DOHH2 (cell line): Measurements from ENCODE around the gene CMIP.

ENCODE experiments used
- H3F3A ChIP-seq: fragments of 200-600 bp; sonication (generic), shearing (Covaris generic); 2 replicates; pipeline ENCODE4 v1.6.0; 2016; ENCODE audit warnings: antibody characterized with exemption, mild to moderate bottlenecking; ENCODE audit not compliant: control insufficient read depth, insufficient read depth
- H3K27ac ChIP-seq: fragments of 200-600 bp; sonication (generic); 2 replicates; pipeline ENCODE4 v1.5.1; 2014; ENCODE audit warnings: low read depth, mild to moderate bottlenecking, low read length, moderate library complexity
- H3K27me3 ChIP-seq: fragments of 200-600 bp; sonication (generic); 2 replicates; pipeline ENCODE4 v1.6.1; 2014; ENCODE audit warnings: mild to moderate bottlenecking, low read length, mixed read lengths; ENCODE audit not compliant: control insufficient read depth
- H3K36me3 ChIP-seq: fragments of 200-600 bp; sonication (generic); 2 replicates; pipeline ENCODE4 v1.6.1; 2014; ENCODE audit warnings: mild to moderate bottlenecking, low read length, moderate library complexity, mixed read lengths; ENCODE audit not compliant: control insufficient read depth
- H3K4me1 ChIP-seq: fragments of 200-600 bp; sonication (generic); 2 replicates; pipeline ENCODE4 v1.6.1; 2014; ENCODE audit warnings: mild to moderate bottlenecking, low read length, mixed read lengths; ENCODE audit not compliant: control insufficient read depth
- H3K4me2 ChIP-seq: fragments of 200-600 bp; sonication (generic); 2 replicates; pipeline ENCODE4 v1.6.0; 2014; ENCODE audit warnings: mild to moderate bottlenecking, low read length, moderate library complexity
- H3K4me3 ChIP-seq: fragments of 200-600 bp; sonication (generic); 2 replicates; pipeline ENCODE4 v1.5.1; 2014; ENCODE audit warnings: mild to moderate bottlenecking, low read length, mixed read lengths
- H3K79me2 ChIP-seq: fragments of 200-600 bp; sonication (generic); 2 replicates; pipeline ENCODE4 v1.6.1; 2014; ENCODE audit warnings: mild to moderate bottlenecking, low read length, mixed read lengths; ENCODE audit not compliant: control insufficient read depth
- H3K9me2 ChIP-seq: fragments of 200-600 bp; sonication (generic); replicated peaks from 2 replicates; pipeline ENCODE4 v1.6.1; 2014; ENCODE audit warnings: mild to moderate bottlenecking, low read length, mixed read lengths; ENCODE audit not compliant: control insufficient read depth
- H3K9me3 ChIP-seq: fragments of 200-600 bp; sonication (generic); 2 replicates; pipeline ENCODE4 v1.6.1; 2014; ENCODE audit warnings: antibody characterized with exemption, low read length, mixed read lengths; ENCODE audit not compliant: control insufficient read depth, insufficient read depth
- H4K20me1 ChIP-seq: fragments of 200-600 bp; sonication (generic); 2 replicates; pipeline ENCODE4 v1.6.0; 2014; ENCODE audit warnings: low read depth, mild to moderate bottlenecking, antibody characterized with exemption, low read length, moderate library complexity; ENCODE audit not compliant: control insufficient read depth, insufficient read depth
- CTCF ChIP-seq: fragments of 200-600 bp; sonication (generic); IDR thresholded peaks from one replicate; pipeline ENCODE4 v1.5.1; 2014; ENCODE audit warnings: antibody characterized with exemption, mild to moderate bottlenecking, low read depth, low read length; ENCODE audit not compliant: poor library complexity, severe bottlenecking
- EZH2phosphoT487 ChIP-seq: fragments of 200-600 bp; sonication (generic); IDR thresholded peaks from 2 replicates; pipeline ENCODE4 v1.6.1; 2017; ENCODE audit warnings: borderline replicate concordance, mild to moderate bottlenecking, antibody characterized with exemption, low read length, moderate library complexity, mixed read lengths

Gene CMIP

GRCh38 chr16:81548876-81549546, 104.4 kb downstream of the CMIP start:
- H3K27me3 ChIP-seq, result no peaks in the 10 kb centered on the region
- H3K4me1 ChIP-seq, result peaks cover 8% of the 10 kb centered on the region
- H3K4me2 ChIP-seq, result no peak overlapping the region
- no peaks in the 10 kb centered on the region for H3K36me3 ChIP-seq
- no peak overlapping the region for H3K27ac ChIP-seq
- no peaks in the 10 kb centered on the region for H3F3A ChIP-seq
- TF ChIP-seq CTCF (no peak), EZH2phosphoT487 (no peak)
- peaks cover 21% of the 10 kb centered on the region for H3K79me2 ChIP-seq
- no peaks in the 10 kb centered on the region for H3K9me3 ChIP-seq
- H3K4me3 ChIP-seq, result no peak overlapping the region
- peaks cover 5% of the 10 kb centered on the region; the same call in 1 of the 2 replicates for H4K20me1 ChIP-seq
- no peaks in the 10 kb centered on the region for H3K9me2 ChIP-seq

- Histone ChIP-seq H3K4me1 (peaks cover under 1% of the 10 kb centered on the region), H3K27me3 (no peaks in the 10 kb centered on the region), H4K20me1 (peaks cover 5% of the 10 kb centered on the region; the same call in 1 of the 2 replicates), H3F3A (no peaks in the 10 kb centered on the region), H3K9me2 (no peaks in the 10 kb centered on the region), H3K4me2 (no peak overlapping the region), H3K79me2 (peaks cover 21% of the 10 kb centered on the region), H3K27ac (no peak overlapping the region), H3K4me3 (no peak overlapping the region), H3K36me3 (no peaks in the 10 kb centered on the region), H3K9me3 (no peaks in the 10 kb centered on the region)
- no peak for TF ChIP-seq EZH2phosphoT487
- no peak for TF ChIP-seq CTCF
Observed at GRCh38 chr16:81549547-81550431, 105.2 kb downstream of the CMIP start.

GRCh38 chr16:81550432-81550808, 105.8 kb downstream of the CMIP start:
- TF ChIP-seq EZH2phosphoT487 (no peak), CTCF (no peak)
- no peak overlapping the region for H3K4me2 ChIP-seq
- H3K36me3 ChIP-seq, result no peaks in the 10 kb centered on the region
- peaks cover 4% of the 10 kb centered on the region; the same call in 1 of the 2 replicates for H4K20me1 ChIP-seq
- H3F3A ChIP-seq, result no peaks in the 10 kb centered on the region
- H3K27me3 ChIP-seq, result no peaks in the 10 kb centered on the region
- H3K9me3 ChIP-seq, result no peaks in the 10 kb centered on the region
- no peaks in the 10 kb centered on the region for H3K4me1 ChIP-seq
- H3K27ac ChIP-seq, result no peak overlapping the region
- H3K4me3 ChIP-seq, result no peak overlapping the region
- H3K79me2 ChIP-seq, result peaks cover 16% of the 10 kb centered on the region
- no peaks in the 10 kb centered on the region for H3K9me2 ChIP-seq
